BE2C (cell line): ENCODE data around the gene LYST.

ENCODE experiments used
- DNase-seq: peaks from one replicate; pipeline ENCODE4 v3.0.0-alpha.2; 2020
- H3K27me3 ChIP-seq: fragments of 250-450 bp; sonication (Bioruptor Pico); 2 replicates; pipeline ENCODE4 v1.5.1; 2020; ENCODE audit warnings: mild to moderate bottlenecking
- H3K36me3 ChIP-seq: fragments of 250-450 bp; sonication (Bioruptor Pico); 2 replicates; pipeline ENCODE4 v1.5.1; 2020; ENCODE audit warnings: mild to moderate bottlenecking
- H3K4me1 ChIP-seq: fragments of 250-450 bp; sonication (Bioruptor Pico); 2 replicates; pipeline ENCODE4 v1.5.1; 2020
- H3K4me3 ChIP-seq: 2 replicates; pipeline ENCODE4 v1.5.1; 2011; ENCODE audit warnings: low read depth, low read length
- H3K9me3 ChIP-seq: fragments of 250-450 bp; sonication (Bioruptor Pico); 2 replicates; pipeline ENCODE4 v1.5.1; 2020
- CTCF ChIP-seq: IDR thresholded peaks from 2 replicates; pipeline ENCODE4 v1.5.1; 2012; ENCODE audit warnings: mild to moderate bottlenecking, low read depth, low read length

LYST gene

GRCh38 chr1:235746245-235746644 lies 120.5 kb downstream of the LYST start:
- TF ChIP-seq CTCF: no peak

GRCh38 chr1:235745503-235746136 lies 121.1 kb downstream of the LYST start:
- Histone ChIP-seq H3K27me3 (no peaks in the 10 kb centered on the region), H3K4me3 (no peak overlapping the region), H3K9me3 (no peaks in the 10 kb centered on the region), H3K36me3 (no peaks in the 10 kb centered on the region), H3K4me1 (no peaks in the 10 kb centered on the region)
- no peak for DNase-seq
- no peak for TF ChIP-seq CTCF

More at GRCh38 chr1:235746245-235746644, 120.5 kb downstream of the LYST start:
- no peaks in the 10 kb centered on the region for H3K9me3 ChIP-seq
- no peaks in the 10 kb centered on the region for H3K36me3 ChIP-seq
- no peak for DNase-seq
- no peaks in the 10 kb centered on the region for H3K4me1 ChIP-seq
- no peak overlapping the region for H3K4me3 ChIP-seq
- H3K27me3 ChIP-seq: no peaks in the 10 kb centered on the region

GRCh38 chr1:235742914-235743599 lies 123.6 kb downstream of the LYST start:
- Histone ChIP-seq H3K4me1 (no peaks in the 10 kb centered on the region), H3K36me3 (no peaks in the 10 kb centered on the region), H3K9me3 (no peaks in the 10 kb centered on the region), H3K4me3 (no peak overlapping the region), H3K27me3 (no peaks in the 10 kb centered on the region)
- DNase-seq: no peak
- no peak for TF ChIP-seq CTCF

- no peak for DNase-seq
- no peak overlapping the region for H3K4me3 ChIP-seq
- H3K27me3 ChIP-seq: no peaks in the 10 kb centered on the region
- H3K36me3 ChIP-seq: no peaks in the 10 kb centered on the region
- TF ChIP-seq CTCF: no peak
- no peaks in the 10 kb centered on the region for H3K9me3 ChIP-seq
- peaks cover under 1% of the 10 kb centered on the region; the same call in 1 of the 2 replicates for H3K4me1 ChIP-seq
Measured at GRCh38 chr1:235741294-235741693, 125.4 kb downstream of the LYST start.

- no peak for DNase-seq
- Histone ChIP-seq H3K27me3 (no peaks in the 10 kb centered on the region), H3K36me3 (no peaks in the 10 kb centered on the region), H3K9me3 (no peaks in the 10 kb centered on the region), H3K4me1 (peaks cover 4% of the 10 kb centered on the region; the same call in 1 of the 2 replicates), H3K4me3 (no peak overlapping the region)
- no peak for TF ChIP-seq CTCF
Measured at GRCh38 chr1:235739631-235740030, 127.1 kb downstream of the LYST start.

- Histone ChIP-seq H3K27me3 (no peaks in the 10 kb centered on the region), H3K4me3 (no peak overlapping the region), H3K9me3 (no peaks in the 10 kb centered on the region), H3K4me1 (peaks cover 4% of the 10 kb centered on the region; the same call in 1 of the 2 replicates), H3K36me3 (no peaks in the 10 kb centered on the region)
- no peak for TF ChIP-seq CTCF
- no peak for DNase-seq
Measured at GRCh38 chr1:235739124-235739523, 127.6 kb downstream of the LYST start.
